Nephron progenitor cell (in vitro differentiated cells): ENCODE results near the gene CMTR1.

ENCODE experiments used
- DNase-seq: peaks from one replicate; pipeline ENCODE4 v3.0.0; 2021
- H3K27ac Mint-ChIP-seq: 2 replicates; pipeline ENCODE4 v1.8.0; 2021; ENCODE audit warnings: mild to moderate bottlenecking, moderate library complexity, mixed read lengths
- H3K27me3 Mint-ChIP-seq: 2 replicates; pipeline ENCODE4 v1.8.0; 2021; ENCODE audit warnings: mild to moderate bottlenecking, low read depth, mixed read lengths; ENCODE audit not compliant: poor library complexity
- H3K36me3 Mint-ChIP-seq: 2 replicates; pipeline ENCODE4 v1.8.0; 2021; ENCODE audit warnings: low read depth, mixed read lengths
- H3K4me1 Mint-ChIP-seq: 2 replicates; pipeline ENCODE4 v1.8.0; 2021; ENCODE audit warnings: mixed read lengths
- H3K4me3 Mint-ChIP-seq: 2 replicates; pipeline ENCODE4 v1.8.0; 2021; ENCODE audit warnings: mild to moderate bottlenecking, moderate library complexity, mixed read lengths
- H3K9me3 Mint-ChIP-seq: 2 replicates; pipeline ENCODE4 v1.8.0; 2021; ENCODE audit warnings: mild to moderate bottlenecking, moderate library complexity, mixed read lengths
- CTCF ChIP-seq: fragments of 200-600 bp; sonication (generic); IDR thresholded peaks from 2 replicates; pipeline ENCODE4 v1.5.0; 2021; ENCODE audit warnings: antibody characterized with exemption

CMTR1 gene

GRCh38 chr6:37477656-37478435, 44.8 kb downstream of the CMTR1 start:
- no peak for TF ChIP-seq CTCF

GRCh38 chr6:37478827-37479226, 45.8 kb downstream of the CMTR1 start:
- no peak overlapping the region for H3K4me3 Mint-ChIP-seq
- DNase-seq = no peak
- H3K4me1 Mint-ChIP-seq = peaks cover 54% of the 10 kb centered on the region
- H3K27ac Mint-ChIP-seq = no peak overlapping the region
- no peak for TF ChIP-seq CTCF
- H3K27me3 Mint-ChIP-seq = peaks cover 50% of the 10 kb centered on the region
- peaks cover 52% of the 10 kb centered on the region for H3K36me3 Mint-ChIP-seq
- no peaks in the 10 kb centered on the region for H3K9me3 Mint-ChIP-seq

More at GRCh38 chr6:37477656-37478435, 44.8 kb downstream of the CMTR1 start:
- H3K27ac Mint-ChIP-seq = no peak overlapping the region
- peaks cover 61% of the 10 kb centered on the region for H3K36me3 Mint-ChIP-seq
- no peak for DNase-seq
- peaks cover 50% of the 10 kb centered on the region for H3K27me3 Mint-ChIP-seq
- peaks cover 44% of the 10 kb centered on the region for H3K4me1 Mint-ChIP-seq
- no peak overlapping the region for H3K4me3 Mint-ChIP-seq
- H3K9me3 Mint-ChIP-seq = no peaks in the 10 kb centered on the region

DNA sequence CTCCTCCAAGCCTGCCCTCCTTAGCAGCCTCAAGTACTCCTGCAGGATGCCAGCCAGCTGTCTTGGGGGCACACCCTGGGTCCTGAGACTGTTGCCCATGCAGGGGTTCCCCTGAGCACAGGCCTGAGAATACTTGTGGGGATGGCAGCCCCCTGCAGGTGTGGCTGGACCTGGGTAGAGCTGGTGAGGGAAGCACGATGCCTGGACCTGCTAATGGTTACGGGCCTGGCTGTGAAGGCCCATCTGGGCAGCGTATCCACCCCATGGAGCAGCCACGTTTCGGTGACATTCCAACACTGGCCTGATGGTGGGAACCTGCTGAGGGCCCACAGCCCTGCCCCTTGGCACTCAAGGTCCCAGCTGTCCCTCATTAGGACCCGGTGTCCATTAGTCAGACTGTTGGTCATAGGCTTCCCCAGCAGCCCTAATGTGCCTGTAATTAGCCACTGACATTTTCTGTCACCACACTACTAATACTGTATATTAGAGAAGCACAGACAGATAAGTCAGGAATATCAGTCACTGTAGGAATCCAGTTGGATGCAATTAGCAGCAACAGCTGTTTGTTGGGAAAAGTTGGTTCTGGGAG, 46.3 kb downstream of the CMTR1 start:
- no peak for DNase-seq
- Mint-ChIP-seq H3K9me3 (no peaks in the 10 kb centered on the region), H3K36me3 (peaks cover 46% of the 10 kb centered on the region), H3K27me3 (peaks cover 50% of the 10 kb centered on the region), H3K4me3 (no peak overlapping the region), H3K27ac (no peak overlapping the region), H3K4me1 (peaks cover 54% of the 10 kb centered on the region)
- TF ChIP-seq CTCF = no peak

- TF ChIP-seq CTCF = no peak
- DNase-seq = no peak
- H3K9me3 Mint-ChIP-seq = no peaks in the 10 kb centered on the region
- peaks cover 54% of the 10 kb centered on the region for H3K4me1 Mint-ChIP-seq
- H3K36me3 Mint-ChIP-seq = peaks cover 39% of the 10 kb centered on the region
- H3K4me3 Mint-ChIP-seq = peak overlapping the region; percentile 31
- peaks cover 50% of the 10 kb centered on the region for H3K27me3 Mint-ChIP-seq
- H3K27ac Mint-ChIP-seq = no peak overlapping the region
These were observed 47.2 kb downstream of the CMTR1 start for GRCh38 chr6:37480118-37480736.

GRCh38 chr6:37480951-37481534, 48.0 kb downstream of the CMTR1 start:
- DNase-seq = no peak
- Mint-ChIP-seq H3K27ac (peak overlapping the region; percentile 98), H3K4me1 (peaks cover 54% of the 10 kb centered on the region), H3K36me3 (peaks cover 34% of the 10 kb centered on the region), H3K27me3 (peaks cover 52% of the 10 kb centered on the region), H3K4me3 (peak overlapping the region; percentile 31), H3K9me3 (no peaks in the 10 kb centered on the region)
- TF ChIP-seq CTCF = no peak
